Hematopoietic multipotent progenitor cell treated with erythropoietin and hydrocortisone succinate and interleukin-3 and kit ligand, for 6 days (in vitro differentiated cells): Measurements from ENCODE around the gene CCR4.
"Not testable (repeated sequence)": the region's sequence is repeated elsewhere in the genome, so short reads cannot be mapped to it uniquely, and the experiment has no call there.

Source experiments
- DNase-seq: peaks from one replicate; pipeline ENCODE4 v3.0.0-alpha.2; 2015

CCR4 gene

GRCh38 chr3:32984918-32985317 lies 33.5 kb downstream of the CCR4 start:
- DNase-seq = not testable (repeated sequence)

GRCh38 chr3:32989171-32989570 lies 37.7 kb downstream of the CCR4 start:
- no peak for DNase-seq

- no peak for DNase-seq
Measured at GRCh38 chr3:32990116-32990515, 38.7 kb downstream of the CCR4 start.

- no peak for DNase-seq
Measured at GRCh38 chr3:32991781-32992180, 40.3 kb downstream of the CCR4 start.

GRCh38 chr3:32992310-32992686 lies 40.9 kb downstream of the CCR4 start:
- DNase-seq = no peak

GRCh38 chr3:32994045-32994444 lies 42.6 kb downstream of the CCR4 start:
- DNase-seq = no peak

- DNase-seq = no peak
Measured at GRCh38 chr3:32995098-32995497, 43.7 kb downstream of the CCR4 start.

- no peak for DNase-seq
Measured at GRCh38 chr3:32996048-32996754, 44.8 kb downstream of the CCR4 start.

- no peak for DNase-seq
Measured at GRCh38 chr3:32996755-32997091, 45.3 kb downstream of the CCR4 start.

GRCh38 chr3:32998631-32999451 lies 47.4 kb downstream of the CCR4 start:
- DNase-seq = no peak

GRCh38 chr3:33000691-33001385 lies 49.4 kb downstream of the CCR4 start:
- no peak for DNase-seq

- no peak for DNase-seq
Measured at GRCh38 chr3:33001889-33002288, 50.4 kb downstream of the CCR4 start.

- DNase-seq = no peak
Measured at GRCh38 chr3:33003308-33003707, 51.9 kb downstream of the CCR4 start.

GRCh38 chr3:33004205-33004604 lies 52.8 kb downstream of the CCR4 start:
- DNase-seq = no peak

GRCh38 chr3:33004961-33005360 lies 53.5 kb downstream of the CCR4 start:
- no peak for DNase-seq
